H1 (cell line): Measurements from ENCODE around the gene PEPD. TPM values are rescaled to one million over a fixed set of nuclear protein-coding genes. Genes with fewer than 3 reads are reported as not detected.

Experiments used
- CTCF ChIA-PET: fragments of 300-600 bp; sonication (Branson Sonifier 250); formaldehyde crosslinking; loops from one replicate; lab custom pipeline; 2021; ENCODE audit not compliant: partially characterized antibody; lab: Charles Lee
- POLR2A ChIA-PET: fragments of 300-600 bp; sonication (Branson Sonifier 250); formaldehyde crosslinking; loops from one replicate; lab custom pipeline; 2021; ENCODE audit warnings: inconsistent platforms; ENCODE audit not compliant: partially characterized antibody; lab: Charles Lee
- DNase-seq, 2 experiments: peaks; one replicate each; pipeline versions ENCODE4 v3.0.0 to v3.0.0-alpha.2; 2010 to 2022; ENCODE audit warnings: low spot score in 2 of 2, low read depth in 1 of 2, mixed read lengths in 1 of 2
- FAIRE-seq: peaks from 2 replicates; lab custom pipeline; 2011; peaks lifted over from hg19 to GRCh38; lab: Jason Lieb, UNC
- H2AFZ ChIP-seq: 2 replicates; pipeline ENCODE4 v1.8.1; 2012; ENCODE audit warnings: low read length, inconsistent platforms
- H2AK5ac ChIP-seq: 2 replicates; pipeline ENCODE4 v1.6.1; 2013; ENCODE audit warnings: low read depth, low read length
- H2BK120ac ChIP-seq: replicated peaks from 2 replicates; pipeline ENCODE3; 2013; ENCODE audit warnings: low read depth, low read length, inconsistent platforms
- H2BK12ac ChIP-seq: 2 replicates; pipeline ENCODE4 v1.6.1; 2013; ENCODE audit warnings: low read depth, low read length
- H2BK15ac ChIP-seq: 2 replicates; pipeline ENCODE4 v1.6.1; 2013; ENCODE audit warnings: low read length
- H2BK20ac ChIP-seq: 2 replicates; pipeline ENCODE4 v1.6.1; 2013; ENCODE audit warnings: low read length
- H2BK5ac ChIP-seq: 2 replicates; pipeline ENCODE4 v1.6.1; 2013; ENCODE audit warnings: low read depth, low read length
- H3K14ac ChIP-seq: 2 replicates; pipeline ENCODE4 v1.6.1; 2013; ENCODE audit warnings: inconsistent platforms; ENCODE audit not compliant: insufficient read length
- H3K18ac ChIP-seq: 2 replicates; pipeline ENCODE4 v1.6.1; 2013; ENCODE audit warnings: low read length; ENCODE audit errors: extremely low read depth
- H3K23ac ChIP-seq: 2 replicates; pipeline ENCODE4 v1.6.1; 2013; ENCODE audit warnings: inconsistent platforms; ENCODE audit not compliant: insufficient read length
- H3K23me2 ChIP-seq: 2 replicates; pipeline ENCODE4 v1.6.1; 2013; ENCODE audit warnings: low read depth, low read length
- H3K27ac ChIP-seq: 2 replicates; pipeline ENCODE4 v1.6.1; 2011; ENCODE audit warnings: low read depth, low read length, inconsistent platforms
- H3K27me3 ChIP-seq, 4 experiments: replicated peaks in 1 of 4; 1 replicate in 1 of 4; 2 replicates in 3 of 4; pipeline versions ENCODE4 v1.6.1 to v1.8.1; 2011 to 2013; ENCODE audit warnings: low read length in 3 of 4, mild to moderate bottlenecking in 3 of 4, inconsistent platforms in 2 of 4, mixed read lengths in 2 of 4, moderate library complexity in 1 of 4; ENCODE audit not compliant: control insufficient read depth in 3 of 4, insufficient read depth in 3 of 4; ENCODE audit errors: extremely low read depth in 1 of 4
- H3K36me3 ChIP-seq, 4 experiments: 2 replicates each; pipeline versions ENCODE4 v1.6.1 to v1.8.1; 2011 to 2013; ENCODE audit warnings: mild to moderate bottlenecking in 4 of 4, low read length in 3 of 4, moderate library complexity in 2 of 4, control low read depth in 1 of 4, inconsistent platforms in 1 of 4; ENCODE audit not compliant: insufficient read depth in 4 of 4, control insufficient read depth in 2 of 4
- H3K4ac ChIP-seq: replicated peaks from 2 replicates; pipeline ENCODE3; 2013; ENCODE audit warnings: low read length, low read depth, mixed read lengths, inconsistent platforms; ENCODE audit not compliant: insufficient read length
- H3K4me1 ChIP-seq, 4 experiments: replicated peaks in 1 of 4; 1 replicate in 1 of 4; 2 replicates in 3 of 4; pipeline versions ENCODE4 v1.6.1 to v1.8.1; 2011 to 2013; ENCODE audit warnings: low read length in 3 of 4, inconsistent platforms in 2 of 4, mixed read lengths in 1 of 4; ENCODE audit not compliant: insufficient read depth in 4 of 4, control insufficient read depth in 3 of 4
- H3K4me2 ChIP-seq, 2 experiments: 2 replicates each; pipeline versions ENCODE4 v1.6.1 to v1.8.1; 2011 to 2013; ENCODE audit warnings: low read depth in 2 of 2, low read length in 2 of 2, control low read depth in 1 of 2, inconsistent platforms in 1 of 2, mild to moderate bottlenecking in 1 of 2; ENCODE audit not compliant: insufficient read depth in 1 of 2
- H3K4me3 ChIP-seq, 4 experiments: fragments of 200-600, 300-600 bp in 1 of 4; sonication (generic), shearing (Covaris generic), sonication (Bioruptor Twin) in 1 of 4; 2 replicates each; pipeline versions ENCODE4 v1.5.1 to v1.8.1; 2011 to 2016; ENCODE audit warnings: low read length in 4 of 4, low read depth in 3 of 4, control low read depth in 2 of 4, inconsistent platforms in 2 of 4, mild to moderate bottlenecking in 2 of 4, mixed read lengths in 1 of 4, moderate library complexity in 1 of 4; ENCODE audit not compliant: insufficient read depth in 2 of 4; ENCODE audit errors: extremely low read depth in 1 of 4
- H3K56ac ChIP-seq: replicated peaks from 2 replicates; pipeline ENCODE3; 2013; ENCODE audit warnings: low read depth, mild to moderate bottlenecking, mixed read lengths, low read length, inconsistent platforms; ENCODE audit not compliant: insufficient read length
- H3K79me1 ChIP-seq: 2 replicates; pipeline ENCODE4 v1.6.1; 2013; ENCODE audit warnings: low read depth, low read length, control low read depth
- H3K79me2 ChIP-seq, 2 experiments: 2 replicates each; pipeline versions ENCODE4 v1.6.1 to v1.8.1; 2012 to 2013; ENCODE audit warnings: low read length in 2 of 2, mild to moderate bottlenecking in 2 of 2, inconsistent platforms in 1 of 2; ENCODE audit not compliant: insufficient read depth in 2 of 2, control insufficient read depth in 1 of 2
- H3K9ac ChIP-seq, 4 experiments: replicated peaks in 1 of 4; 1 replicate in 1 of 4; 2 replicates in 3 of 4; pipeline versions ENCODE4 v1.6.1 to v1.8.1; 2011 to 2013; ENCODE audit warnings: low read depth in 3 of 4, low read length in 3 of 4, control low read depth in 2 of 4, mild to moderate bottlenecking in 2 of 4, moderate library complexity in 2 of 4, inconsistent platforms in 1 of 4; ENCODE audit errors: extremely low read depth in 1 of 4
- H3K9me3 ChIP-seq, 2 experiments: 2 replicates each; pipeline versions ENCODE4 v1.6.1 to v1.8.1; 2012 to 2013; ENCODE audit warnings: mild to moderate bottlenecking in 2 of 2, moderate library complexity in 2 of 2, control low read depth in 1 of 2, inconsistent platforms in 1 of 2, low read depth in 1 of 2, low read length in 1 of 2, mixed read lengths in 1 of 2; ENCODE audit not compliant: insufficient read depth in 2 of 2
- H4K20me1 ChIP-seq, 2 experiments: replicated peaks in 1 of 2; 2 replicates each; pipeline versions ENCODE3 to v1.8.1; 2011 to 2013; ENCODE audit warnings: inconsistent platforms in 2 of 2, low read length in 2 of 2, mild to moderate bottlenecking in 1 of 2; ENCODE audit not compliant: insufficient read depth in 2 of 2, control insufficient read depth in 1 of 2
- H4K5ac ChIP-seq: 2 replicates; pipeline ENCODE4 v1.6.1; 2013; ENCODE audit warnings: low read length, low read depth, mixed read lengths, inconsistent platforms; ENCODE audit not compliant: insufficient read length
- H4K8ac ChIP-seq: 2 replicates; pipeline ENCODE4 v1.8.0; 2013; ENCODE audit warnings: mild to moderate bottlenecking, moderate library complexity, low read length, inconsistent platforms; ENCODE audit not compliant: insufficient read depth; ENCODE audit errors: extremely low read depth
- H4K91ac ChIP-seq: replicated peaks from 2 replicates; pipeline ENCODE3; 2013; ENCODE audit warnings: low read length, mixed read lengths, inconsistent platforms; ENCODE audit not compliant: insufficient read length
- PHF8 ChIP-seq: fragments of 200-600 bp; sonication (generic); conservative IDR thresholded peaks from 2 replicates; pipeline ENCODE4 v1.7.1; 2012; ENCODE audit warnings: low read depth, mild to moderate bottlenecking, inconsistent platforms, low read length, moderate library complexity
- POU5F1 ChIP-seq: IDR thresholded peaks from 2 replicates; pipeline ENCODE4 v1.6.1; 2011; ENCODE audit warnings: low read depth, mild to moderate bottlenecking, low read length, moderate library complexity
- TCF12 ChIP-seq: IDR thresholded peaks from 2 replicates; pipeline ENCODE4 v1.6.1; 2011; ENCODE audit warnings: low read depth, mild to moderate bottlenecking, low read length
- WGBS, 2 experiments: shearing (Covaris generic) in 1 of 2; methylation state at CpG; one replicate each; pipeline versions ENCODE4 v1.1.6 to v1.1.7; 2013 to 2015; ENCODE audit warnings: low lambda C conversion rate in 2 of 2, mixed read lengths in 2 of 2, inconsistent platforms in 1 of 2, low coverage in 1 of 2, missing lambda C conversion rate in 1 of 2; ENCODE audit not compliant: insufficient replicate concordance in 2 of 2, insufficient coverage in 1 of 2, insufficient read length in 1 of 2; ENCODE audit errors: extremely low coverage in 1 of 2, missing lambda C conversion rate in 1 of 2; 5-methylcytosine and 5-hydroxymethylcytosine counted together
- polyA plus RNA-seq, 7 experiments: library from polyadenylated mRNA; depleted of rRNA in 3 of 7; stranded (reverse) in 5 of 7; unstranded in 2 of 7; fragments of >200 nt in 5 of 7; fragments of 200-250 nt in 2 of 7; gene quantifications; 1 replicate in 5 of 7; 2 replicates in 1 of 7; 4 replicates in 1 of 7; pipeline versions ENCODE4 v1.2.1 to v1.2.3, GENCODE V29; 2011 to 2013; ENCODE audit warnings: missing spikeins in 2 of 7, mixed read lengths in 2 of 7
- total RNA-seq: library from RNA; stranded (reverse); fragmentation: NEBNext Ultra II Directional; extraction: Animal tissue kit (Norgen Biotek cat#: 25700); gene quantifications from 2 replicates; pipeline ENCODE4 v1.2.1, GENCODE V29; 2021

The PEPD gene
- total and polyA plus RNA-seq, 2 of the 8 experiments (the other 6 are each of a cell fraction or from before 2014, with no cell fraction given), result 84.1 to 178 TPM

- Histone ChIP-seq H3K27ac (no peak overlapping the region), H2BK5ac (no peak overlapping the region), H3K4me2 (no peak overlapping the region)
- TF ChIP-seq TCF12 (no peak), PHF8 (no peak), POU5F1 (no peak)
- TF ChIP-seq, all 59 proteins: peak for 0
- H3K79me1 ChIP-seq, result no peaks in the 10 kb centered on the region
- no peak overlapping the region for H4K5ac ChIP-seq
- ChIA-PET CTCF (interaction anchor here (0.8 to 1.5 kb wide), 2 partner anchors 29 to 316 kb away, joined by 3 read pairs; no protein-coding TSS in a partner anchor), POLR2A (no interaction called here)
- no peak overlapping the region for H3K14ac ChIP-seq
- H3K9ac ChIP-seq, result no peak overlapping the region
- peaks cover 0 to 15% of the 10 kb centered on the region in 2 experiments for H4K20me1 ChIP-seq
- H3K4me3 ChIP-seq, result no peak overlapping the region
- no peak overlapping the region for H3K23ac ChIP-seq
- no peak overlapping the region for H4K91ac ChIP-seq
- no peaks in the 10 kb centered on the region for H3K79me2 ChIP-seq
- H3K36me3 ChIP-seq, result peaks cover 0 to 7% (median 0%) of the 10 kb centered on the region in 4 experiments; a peak in 5 of 8 replicates
- H3K23me2 ChIP-seq, result peaks cover 8% of the 10 kb centered on the region; the same call in 1 of the 2 replicates
- H2AK5ac ChIP-seq, result no peak overlapping the region
- no peak overlapping the region for H3K4ac ChIP-seq
- no peak for DNase-seq
- H3K4me1 ChIP-seq, result no peaks in the 10 kb centered on the region
- no peak overlapping the region for H2AFZ ChIP-seq
- H3K9me3 ChIP-seq, result no peaks in the 10 kb centered on the region
- H3K18ac ChIP-seq, result no peak overlapping the region
- peak overlapping the region; percentile 51 for H4K8ac ChIP-seq
- no peak overlapping the region for H2BK12ac ChIP-seq
- H2BK20ac ChIP-seq, result no peak overlapping the region
- H2BK120ac ChIP-seq, result no peak overlapping the region
- WGBS, 2 experiments, result 91% methylated on average over 22 of the region's 24 CpGs; no CpG with 5 or more reads in 1 of the 2 experiments
- H2BK15ac ChIP-seq, result no peak overlapping the region
- no peak overlapping the region for H3K56ac ChIP-seq
- H3K27me3 ChIP-seq, result no peaks in the 10 kb centered on the region; a peak in 1 of 7 replicates
- FAIRE-seq, result no peak
Measured at GRCh38 chr19:33461256-33462111, 60.1 kb downstream of the PEPD start.
